Testis (tissue), 3 donors: ENCODE data around the gene SWSAP1. TPM values are rescaled to one million over a fixed set of nuclear protein-coding genes. Genes with fewer than 3 reads are reported as not detected.

ENCODE experiments used
- DNase-seq: peaks from one replicate; pipeline ENCODE4 v3.0.0-alpha.2; 2019
- H3K27ac ChIP-seq, 2 donors: fragments of 200-600 bp; sonication (generic); one replicate each; pipeline ENCODE4 v1.5.1; 2019
- H3K27me3 ChIP-seq: fragments of 200-600 bp; sonication (generic); one replicate; pipeline ENCODE4 v1.5.1; 2019
- H3K36me3 ChIP-seq: fragments of 200-600 bp; sonication (generic); one replicate; pipeline ENCODE4 v1.5.1; 2017; ENCODE audit warnings: low read depth; ENCODE audit errors: missing control alignments
- H3K4me1 ChIP-seq: fragments of 200-600 bp; sonication (generic); one replicate; pipeline ENCODE4 v1.5.1; 2019
- H3K4me3 ChIP-seq, 2 donors: fragments of 200-600 bp; sonication (generic); one replicate each; pipeline ENCODE4 v1.5.1; 2017 to 2019
- H3K9me3 ChIP-seq: fragments of 200-600 bp; sonication (generic); one replicate; pipeline ENCODE4 v1.5.1; 2017
- CTCF ChIP-seq, 3 experiments: fragments of 450-650 bp in 2 of 3; fragments of 200-600 bp in 1 of 3; sonication (generic) in 1 of 3; IDR thresholded peaks; one replicate each; pipeline ENCODE4 v1.5.1; 2016 to 2019; ENCODE audit warnings: antibody characterized with exemption in 3 of 3, mild to moderate bottlenecking in 2 of 3, moderate library complexity in 1 of 3
- POLR2A ChIP-seq: fragments of 450-650 bp; IDR thresholded peaks from one replicate; pipeline ENCODE4 v1.6.1; 2017; ENCODE audit warnings: antibody characterized with exemption, mild to moderate bottlenecking, moderate library complexity
- WGBS, 2 donors: methylation state at CpG; one replicate each; pipeline ENCODE4 v1.1.5; 2018; 5-methylcytosine and 5-hydroxymethylcytosine counted together
- intact Hi-C: fragments of 100-400 bp; cut with DNase I; formaldehyde crosslinking; loops from one replicate; pipeline ENCODE4 v1.15.1; 2023; ENCODE audit warnings: low total_unique reads
- polyA plus RNA-seq: library from polyadenylated mRNA; stranded (reverse); fragments of 350-450 nt; fragmentation: Illumina TruSeq; extraction: RNeasy Lipid Tissue Mini Kit (QIAGEN cat#74804); gene quantifications from one replicate; pipeline ENCODE4 v1.2.3, GENCODE V29; 2014; ENCODE audit warnings: low read depth, low replicate concordance; ENCODE audit not compliant: insufficient read depth
- total RNA-seq, 2 donors: library from RNA; depleted of rRNA; stranded (reverse); fragments of >200 nt; gene quantifications; one replicate each; pipeline ENCODE4 v1.2.3, GENCODE V29; 2016

SWSAP1 gene
- total and polyA plus RNA-seq, 3 donors from 2014 or later, result 4.9 to 7.0 (median 6.5) TPM

- peaks cover 23% of the 10 kb centered on the region for H3K4me1 ChIP-seq
- WGBS, 2 donors, result 4% methylated on average over 51 of the region's 72 CpGs; no CpG with 5 or more reads in 1 of the 2 donors
Observed at GRCh38 chr19:11418549-11419506, 44.4 kb downstream of the SWSAP1 start, which contains the start of gene RGL3. Gene RGL3, minus strand, starts transcription at chr19:11419314. Its CDS starts 36 bp downstream, at chr19:11419278.

GRCh38 chr19:11420429-11421370, 46.2 kb downstream of the SWSAP1 start:
- TF ChIP-seq CTCF (IDR thresholded peaks at IDR 0.05) (no peak), POLR2A (no peak)
- H3K36me3 ChIP-seq, result no peaks in the 10 kb centered on the region
- no peaks in the 10 kb centered on the region for H3K27me3 ChIP-seq
- intact Hi-C loops, result no loop called here
- no peaks in the 10 kb centered on the region for H3K9me3 ChIP-seq
- H3K4me3 ChIP-seq, result no peak overlapping the region
- peak overlapping the region in 1 of 2 donors; percentile 20 for H3K27ac ChIP-seq
- whole genome bisulfite sequencing, 2 donors, result 6 to 16% methylated on average over 5 to 38 of the region's 46 CpGs
- no peak for DNase-seq
- H3K4me1 ChIP-seq, result peaks cover 25% of the 10 kb centered on the region

More at GRCh38 chr19:11418549-11419506, 44.4 kb downstream of the SWSAP1 start, which contains the start of gene RGL3:
- Histone ChIP-seq H3K4me3 (peak within 1 kb of the TSS; percentile 5 to 27), H3K9me3 (no peaks in the 10 kb centered on the region), H3K27me3 (no peaks in the 10 kb centered on the region), H3K27ac (no peak within 1 kb of the TSS), H3K36me3 (no peaks in the 10 kb centered on the region)
- no peak for DNase-seq
- intact Hi-C loops, result no loop called here
- TF ChIP-seq POLR2A (no peak), CTCF (IDR thresholded peaks at IDR 0.05) (no peak)

- TF ChIP-seq CTCF (IDR thresholded peaks at IDR 0.05) (no peak), POLR2A (no peak)
- no peak overlapping the region for H3K27ac ChIP-seq
- DNase-seq, result peak; percentile 61
- H3K36me3 ChIP-seq, result no peaks in the 10 kb centered on the region
- H3K4me1 ChIP-seq, result peaks cover 25% of the 10 kb centered on the region
- WGBS, 2 donors, result 16 to 30% methylated on average over 21 to 35 of the region's 36 CpGs
- intact Hi-C loops, result no loop called here
- no peaks in the 10 kb centered on the region for H3K27me3 ChIP-seq
- no peaks in the 10 kb centered on the region for H3K9me3 ChIP-seq
- H3K4me3 ChIP-seq, result peak overlapping the region in 1 of 2 donors; percentile 11
Observed at GRCh38 chr19:11421371-11422098, 47.1 kb downstream of the SWSAP1 start.
